SJSA1 (cell line): Measurements from ENCODE around the gene CYP2A7. TPM values are rescaled to one million over a fixed set of nuclear protein-coding genes. Genes with fewer than 3 reads are reported as not detected.
A peak's percentile ranks its signal among the peaks of the same experiment; 100 is the strongest.
"Not testable (repeated sequence)": the region's sequence is repeated elsewhere in the genome, so short reads cannot be mapped to it uniquely, and the experiment has no call there.

Experiments used
- DNase-seq, 2 experiments: peaks; one replicate each; pipeline ENCODE4 v3.0.0-alpha.2; 2015 to 2020; ENCODE audit warnings: low spot score in 2 of 2, low read depth in 1 of 2
- H3K27ac ChIP-seq: fragments of 250-450 bp; sonication (Bioruptor Pico); 2 replicates; pipeline ENCODE4 v1.5.1; 2020; ENCODE audit warnings: mild to moderate bottlenecking, moderate library complexity
- H3K27me3 ChIP-seq: fragments of 250-450 bp; sonication (Bioruptor Pico); replicated peaks from 2 replicates; pipeline ENCODE4 v1.5.1; 2020; ENCODE audit warnings: mild to moderate bottlenecking, moderate library complexity
- H3K36me3 ChIP-seq: fragments of 250-450 bp; sonication (Bioruptor Pico); 2 replicates; pipeline ENCODE4 v1.5.1; 2020; ENCODE audit warnings: mild to moderate bottlenecking
- H3K4me1 ChIP-seq: fragments of 250-450 bp; sonication (Bioruptor Pico); replicated peaks from 2 replicates; pipeline ENCODE4 v1.6.1; 2021; ENCODE audit warnings: mild to moderate bottlenecking
- H3K4me3 ChIP-seq: fragments of 250-450 bp; sonication (Bioruptor Pico); 2 replicates; pipeline ENCODE4 v1.5.1; 2020; ENCODE audit warnings: mild to moderate bottlenecking
- H3K9me3 ChIP-seq: fragments of 250-450 bp; sonication (Bioruptor Pico); replicated peaks from 2 replicates; pipeline ENCODE4 v1.5.1; 2020; ENCODE audit warnings: mild to moderate bottlenecking
- total RNA-seq: library from RNA; depleted of rRNA; stranded (reverse); fragments of >200 nt; shearing (Covaris generic); gene quantifications from 2 replicates; pipeline ENCODE4 v1.2.3, GENCODE V29; 2014; rRNA removed

The CYP2A7 gene
- total RNA-seq, 1 experiment from 2014 or later: not detected

DNA sequence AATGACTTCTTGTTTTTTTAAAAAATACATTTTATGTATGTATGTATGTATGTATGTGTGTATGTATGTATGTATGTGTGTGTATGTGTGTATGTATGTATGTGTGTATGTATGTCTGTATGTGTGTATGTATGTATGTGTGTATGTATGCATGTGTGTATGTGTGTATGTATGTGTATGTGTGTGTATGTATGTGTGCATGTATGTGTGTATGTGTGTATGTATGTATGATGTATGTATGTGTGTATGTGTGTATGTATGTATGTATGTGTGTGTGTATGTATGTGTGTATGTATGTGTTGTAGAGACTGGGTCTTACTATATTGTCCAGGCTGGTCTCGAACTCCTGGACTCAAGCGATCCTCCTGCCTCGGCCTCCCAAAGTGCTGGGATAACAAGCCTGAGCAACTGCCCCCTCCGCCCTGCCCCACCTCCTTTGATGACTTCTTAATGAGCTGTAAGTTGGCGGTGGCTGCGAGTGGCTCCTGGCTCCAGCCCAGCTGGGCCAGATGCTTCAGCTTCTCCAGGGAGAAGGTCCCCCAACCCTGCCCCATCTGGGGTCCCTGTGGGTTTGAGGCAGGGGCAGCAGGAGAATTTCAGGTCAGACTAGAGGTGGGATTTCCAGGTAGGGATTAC is 56.5 kb downstream of the CYP2A7 start:
- not testable (repeated sequence) for H3K36me3 ChIP-seq, H3K27ac ChIP-seq, H3K9me3 ChIP-seq, H3K4me3 ChIP-seq, H3K4me1 ChIP-seq, H3K27me3 ChIP-seq
- DNase-seq: peak in 1 of 2 experiments; percentile 12

Other genes starting within 250 kb of the CYP2A7 start
- 14.7 and 28.6 TPM in 2 replicates for gene NUMBL, start 191.6 kb downstream of the CYP2A7 start, total RNA-seq
- 29.2 and 83.7 TPM in 2 replicates for gene COQ8B, start 165.3 kb downstream of the CYP2A7 start, total RNA-seq
- gene ITPKC, start 165.1 kb downstream of the CYP2A7 start, total RNA-seq: 5.4 and 5.7 TPM in 2 replicates
- gene ACTMAP, start 131.8 kb downstream of the CYP2A7 start, total RNA-seq: 0.25 and 0.39 TPM in 2 replicates
- gene SNRPA, start 131.0 kb downstream of the CYP2A7 start, total RNA-seq: 61.4 and 80.2 TPM in 2 replicates
- not detected in 2 replicates for gene MIA, start 106.7 kb downstream of the CYP2A7 start, total RNA-seq
- 21.4 and 28.5 TPM in 2 replicates for gene RAB4B, start 104.0 kb downstream of the CYP2A7 start, total RNA-seq
- gene EGLN2, start 83.0 kb downstream of the CYP2A7 start, total RNA-seq: 71.0 and 82.8 TPM in 2 replicates
- gene CYP2A6, start 31.8 kb downstream of the CYP2A7 start, total RNA-seq: not detected in 2 replicates
- not detected in 2 replicates for gene CYP2B6, start 109.1 kb upstream of the CYP2A7 start, total RNA-seq
- not detected in 2 replicates for gene CYP2A13, start 206.2 kb upstream of the CYP2A7 start, total RNA-seq
- gene CYP2F1, start 232.2 kb upstream of the CYP2A7 start, total RNA-seq: not detected in 2 replicates